ENCODE results near the gene DCTN5. TPM values are rescaled to one million over a fixed set of nuclear protein-coding genes. Genes with fewer than 3 reads are reported as not detected.

The DCTN5 gene
- total and polyA plus RNA-seq, 2 of the 13 experiments (the other 11 are each of a cell fraction or from before 2014, with no cell fraction given), result 105 to 207 TPM

- TF ChIP-seq MXI1 (IDR thresholded peaks at IDR 0.05; ENCODE audit: borderline replicate concordance, low read depth, low read length) (no peak; the same call in 2 of the 3 replicates), KAT7 (CRISPR knock-in tag; IDR thresholded peaks at IDR 0.05; ENCODE audit: borderline replicate concordance) (0 out of 2 replicates have a peak, but pooled peaks have one; percentile 10), PRDM10 (CRISPR knock-in tag; IDR thresholded peaks at IDR 0.05; ENCODE audit: low read depth) (no peak), PHF8 (CRISPR knock-in tag; IDR thresholded peaks at IDR 0.05) (no peak), ZNF563 (CRISPR knock-in tag; IDR thresholded peaks at IDR 0.05) (no peak; the same call in 1 of the 2 replicates), KLF9 (CRISPR knock-in tag; IDR thresholded peaks at IDR 0.05; ENCODE audit: low read depth) (no peak), DPF2 (CRISPR knock-in tag; IDR thresholded peaks at IDR 0.05; ENCODE audit: borderline replicate concordance, low read depth) (no peak), ZBTB39 (CRISPR knock-in tag; IDR thresholded peaks at IDR 0.05) (peak; percentile 78; the same call in 1 of the 2 replicates), ZFY (CRISPR knock-in tag; IDR thresholded peaks at IDR 0.05) (peak; percentile 50; the same call in 1 of the 2 replicates), CEBPZ (IDR thresholded peaks at IDR 0.05; ENCODE audit: low read length) (no peak), ZBTB21 (CRISPR knock-in tag; IDR thresholded peaks at IDR 0.05) (no peak), ZC3H4 (CRISPR knock-in tag; IDR thresholded peaks at IDR 0.05; ENCODE audit: borderline replicate concordance) (no peak), ZBTB3 (CRISPR knock-in tag; IDR thresholded peaks at IDR 0.05; ENCODE audit: borderline replicate concordance, low read depth) (0 out of 2 replicates have a peak, but pooled peaks have one; percentile 55), ZBTB7A (CRISPR knock-in tag; IDR thresholded peaks at IDR 0.05) (peak; percentile 18; the same call in 1 of the 2 replicates), FOXM1 (CRISPR knock-in tag; IDR thresholded peaks at IDR 0.05) (0 out of 2 replicates have a peak, but pooled peaks have one; percentile 34), PTBP1 (IDR thresholded peaks at IDR 0.05; ENCODE audit: low read depth, low read length, poor library complexity, severe bottlenecking) (peak; percentile 2), ZEB1 (IDR thresholded peaks at IDR 0.05; ENCODE audit: insufficient replicate concordance, low read depth) (peak; percentile 19), MIER2 (CRISPR knock-in tag; IDR thresholded peaks at IDR 0.05) (no peak), ZBTB43 (CRISPR knock-in tag; conservative IDR thresholded peaks at IDR 0.05) (no peak)
These were observed 38.2 kb downstream of the DCTN5 start (continued) for GRCh38 chr16:23679274-23679985.
